Fibroblast of skin of scalp (primary cell): ENCODE measurements around the gene BRAT1.

Source experiments
- DNase-seq: peaks from one replicate; pipeline ENCODE4 v3.0.0-alpha.2; 2013

BRAT1 gene

DNA sequence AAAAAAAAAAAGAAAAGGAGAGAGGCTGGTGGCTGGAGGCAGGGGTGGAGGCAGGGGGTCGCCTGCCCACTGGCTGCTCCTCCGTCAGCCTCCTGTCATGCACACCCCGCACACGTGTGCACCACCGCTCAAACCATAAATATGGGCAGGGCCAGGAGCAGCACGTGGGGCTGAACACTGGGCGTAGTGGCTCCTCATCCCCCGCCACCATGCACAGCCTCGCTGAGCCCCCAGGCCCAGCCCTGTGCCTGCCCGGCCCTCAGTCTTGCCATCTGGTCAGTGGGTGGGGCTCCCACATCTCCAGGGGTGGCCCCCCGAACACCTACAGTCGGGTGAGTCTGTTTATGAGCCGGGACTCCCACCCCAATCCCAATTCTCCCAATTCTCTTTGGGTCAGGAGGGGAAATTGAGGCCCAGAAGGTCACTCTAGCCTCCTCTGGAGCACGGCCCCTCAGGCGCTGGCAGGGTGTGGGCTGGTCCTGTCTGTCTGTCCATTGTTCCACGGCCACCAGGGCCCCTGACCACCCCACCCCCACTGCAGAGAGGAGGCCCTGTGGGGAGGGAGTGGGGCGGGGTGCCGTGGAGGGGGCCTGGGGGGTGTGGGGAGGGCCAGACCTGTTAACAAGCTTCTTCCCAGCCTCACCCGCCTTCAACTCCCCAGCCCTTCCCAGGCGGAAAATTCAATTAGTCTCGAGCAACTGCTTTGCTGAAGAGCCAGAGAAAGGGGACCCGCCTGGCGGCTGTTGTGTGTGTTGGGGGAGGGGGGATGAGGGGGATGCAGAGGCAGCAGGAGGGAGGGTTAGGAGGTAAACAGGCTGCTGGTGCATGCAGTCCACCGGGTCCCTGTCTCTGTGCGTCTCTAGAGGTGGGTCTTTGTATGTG is 59.7 kb downstream of the BRAT1 start:
- DNase-seq: no peak

DNA sequence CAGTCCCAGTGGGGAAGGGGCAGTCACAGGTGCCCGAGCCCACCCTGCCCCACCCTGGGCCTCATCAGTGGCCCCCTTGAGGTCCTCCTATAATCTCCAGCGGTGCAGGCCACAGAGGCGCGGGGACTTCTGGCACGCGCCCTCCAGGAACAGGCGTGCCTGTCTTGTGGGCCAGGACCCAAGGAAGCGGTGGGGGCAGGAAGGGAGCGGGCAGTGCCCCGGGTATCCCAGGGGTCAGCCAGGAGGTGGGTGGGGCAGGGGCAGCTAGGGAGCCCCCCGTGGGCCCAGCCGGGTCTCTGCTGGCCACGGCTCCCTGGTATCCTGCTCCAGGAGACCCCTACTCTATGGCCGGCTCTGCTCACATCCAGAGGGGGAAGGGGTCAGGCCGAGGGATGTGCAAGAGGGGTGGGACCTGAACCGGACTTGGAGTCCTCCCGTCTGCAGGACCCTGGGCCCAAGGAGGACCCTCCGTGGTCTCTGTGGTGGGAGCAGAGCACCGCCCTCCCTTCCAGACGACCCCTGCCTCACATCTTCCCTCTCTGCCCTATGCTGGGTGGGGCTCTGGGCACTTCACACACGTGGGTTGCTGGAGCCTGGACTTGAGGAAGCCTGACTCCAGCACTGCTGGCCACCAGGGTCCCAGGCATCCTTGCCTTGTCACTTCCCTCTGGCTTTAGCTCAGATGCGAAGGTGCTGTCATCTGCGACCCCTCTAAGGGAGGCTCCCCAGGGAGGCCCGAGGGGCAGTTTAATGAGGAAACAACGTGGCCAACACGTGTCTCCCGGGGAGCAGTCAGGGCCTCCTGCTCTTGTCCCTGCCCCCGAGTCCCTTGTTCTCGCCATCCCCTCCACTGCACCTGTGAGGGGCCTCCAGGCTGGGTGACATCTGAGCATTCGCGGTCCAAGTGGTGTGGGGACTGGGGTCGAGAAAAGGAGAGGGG is 60.9 kb downstream of the BRAT1 start:
- no peak for DNase-seq

DNA sequence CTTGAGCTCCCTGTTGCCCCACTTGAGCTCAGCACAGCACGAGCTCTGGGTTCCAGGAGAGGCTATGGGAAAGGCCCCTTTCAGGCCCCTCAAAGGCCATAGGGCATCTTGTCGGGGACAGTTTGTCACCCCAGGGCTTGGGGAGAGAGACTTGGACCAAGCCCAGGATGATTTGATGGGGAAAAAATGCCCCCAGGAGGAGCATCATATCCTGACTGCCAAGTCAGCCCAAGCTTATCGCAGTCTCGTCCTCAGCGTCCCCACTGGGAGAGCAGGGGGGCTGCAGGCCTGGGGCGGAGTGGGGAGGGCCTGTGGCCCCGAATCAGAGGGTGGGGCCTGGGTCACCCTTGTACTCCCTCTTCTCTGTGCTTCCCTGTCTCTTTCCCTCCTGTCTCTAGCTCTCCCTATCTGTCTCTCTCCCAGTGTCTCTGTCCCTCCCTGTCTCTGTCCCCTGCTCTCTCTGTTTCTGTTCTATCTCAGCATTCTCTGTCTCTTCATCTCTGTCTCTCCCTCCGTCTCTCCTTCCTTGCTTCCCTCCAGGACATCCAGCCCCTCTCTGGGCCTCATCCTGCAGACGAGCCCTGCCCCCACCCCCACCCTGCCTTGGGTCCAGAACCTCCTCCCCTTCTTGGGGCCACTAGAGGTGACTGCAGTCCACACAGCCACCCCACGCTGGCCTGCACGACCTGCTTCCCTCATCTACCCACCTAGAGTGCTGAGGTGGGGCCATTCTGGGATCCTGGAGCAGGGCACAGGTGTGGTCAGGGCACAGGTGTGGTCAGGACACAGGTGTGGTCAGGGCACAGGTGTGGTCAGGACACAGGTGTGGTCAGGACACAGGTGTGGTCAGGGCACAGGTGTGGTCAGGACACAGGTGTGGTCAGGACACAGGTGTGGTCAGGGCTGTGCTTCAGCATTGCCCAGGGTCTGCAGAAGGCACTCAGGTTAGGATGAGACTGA is 61.8 kb downstream of the BRAT1 start:
- DNase-seq: peak; percentile 59

DNA sequence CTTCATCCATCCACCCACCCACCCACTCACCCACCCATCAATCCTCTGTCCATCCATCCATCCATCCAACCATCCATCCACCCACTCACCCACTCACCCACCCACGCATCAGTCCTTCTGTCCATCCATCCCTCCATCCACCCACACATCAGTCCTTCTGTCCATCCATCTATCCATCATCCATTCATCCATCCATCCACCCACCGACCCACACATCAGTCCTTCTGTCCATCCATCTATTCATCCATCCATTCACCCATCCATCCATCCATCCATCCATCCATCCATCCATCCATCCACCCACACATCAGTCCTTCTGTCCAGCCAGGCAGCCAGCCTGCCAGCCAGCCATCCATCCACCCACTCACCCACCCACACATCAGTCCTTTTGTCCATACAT is 63.3 kb downstream of the BRAT1 start:
- DNase-seq: no peak

DNA sequence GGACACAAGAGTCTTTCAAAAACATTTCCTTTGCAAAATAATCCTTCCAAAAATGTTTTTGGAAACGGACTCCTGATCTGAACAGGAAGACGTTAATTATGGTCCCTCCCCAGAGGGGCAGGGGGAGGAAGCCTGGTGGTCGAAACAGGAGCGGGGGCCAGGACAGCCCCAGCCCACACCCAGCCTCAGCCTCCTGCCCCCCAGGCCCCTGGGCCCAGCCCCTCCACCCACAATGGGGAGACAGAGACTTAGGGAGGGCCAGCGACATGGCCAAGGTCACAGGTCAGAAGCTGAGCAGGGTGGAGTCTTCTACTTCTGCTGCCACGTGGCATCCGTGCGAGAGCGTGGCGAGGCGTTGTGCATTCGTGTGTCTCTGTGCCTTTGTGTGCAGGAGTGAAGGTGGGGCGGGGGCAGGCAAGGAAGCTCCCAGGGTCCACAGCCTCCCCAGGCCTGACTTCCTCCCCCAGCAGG is 65.1 kb downstream of the BRAT1 start:
- no peak for DNase-seq

DNA sequence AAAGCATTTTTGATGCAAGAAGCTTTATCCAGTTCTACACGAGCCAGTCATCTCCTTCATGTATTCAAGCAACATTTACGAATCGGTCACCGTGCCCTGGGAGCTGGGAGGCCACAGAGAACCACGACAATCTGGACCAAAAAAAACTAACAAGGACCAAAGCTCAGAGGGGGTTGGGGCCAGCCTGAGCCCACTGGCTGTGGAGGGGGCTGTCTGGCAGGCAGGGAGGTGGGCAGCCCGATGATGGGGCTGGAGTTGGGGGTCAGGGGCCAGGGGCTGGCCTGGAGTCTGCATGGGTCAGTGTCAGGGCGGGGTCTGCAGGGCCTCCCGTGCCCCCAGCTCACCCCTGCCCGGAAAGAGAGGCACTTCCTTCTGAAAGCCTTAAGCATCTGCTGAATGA is 66.6 kb downstream of the BRAT1 start:
- no peak for DNase-seq

DNA sequence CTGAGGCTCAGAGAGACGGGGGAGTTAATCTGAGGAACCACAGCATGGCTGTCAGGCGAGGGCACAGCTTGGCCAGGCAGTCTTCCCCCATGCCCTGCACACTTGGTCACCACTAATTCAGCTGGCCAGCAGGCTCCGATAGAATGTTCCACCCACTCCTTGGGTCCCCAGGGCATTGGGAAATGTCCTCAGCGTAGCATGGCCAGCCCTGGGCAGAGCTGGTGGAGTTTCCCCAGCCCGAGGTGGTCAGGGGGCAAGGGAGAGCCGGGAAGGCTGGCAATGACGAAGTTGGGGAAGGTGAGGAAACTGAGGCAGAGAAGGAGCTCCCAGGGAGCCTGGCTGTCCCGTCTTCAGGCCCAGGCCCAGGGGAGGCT is 67.1 kb downstream of the BRAT1 start:
- DNase-seq: peak; percentile 27
